ENCODE data around the gene ASB5.
A peak's percentile ranks its signal among the peaks of the same experiment; 100 is the strongest.
"Not testable (repeated sequence)": the region's sequence is repeated elsewhere in the genome, so short reads cannot be mapped to it uniquely, and the experiment has no call there.

The ASB5 gene

DNA sequence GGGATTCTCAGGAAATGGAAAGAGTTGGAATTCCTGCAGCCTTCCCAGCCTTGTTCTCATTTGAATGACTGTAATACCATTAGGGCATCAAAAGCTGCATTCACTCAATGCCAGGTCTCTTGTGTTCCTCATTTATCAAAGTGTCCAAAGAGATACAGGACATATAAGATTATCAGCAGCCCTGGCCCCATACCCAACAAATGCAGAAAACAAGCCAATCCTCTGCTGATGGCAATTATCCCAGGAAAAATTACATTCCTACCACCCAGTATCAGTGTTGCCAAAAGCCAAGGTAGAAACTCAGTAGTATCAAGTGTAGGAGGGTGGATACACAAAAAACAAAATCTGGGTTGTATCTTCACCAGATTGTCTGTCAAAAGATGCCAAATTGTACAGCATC, 18.5 kb upstream of the ASB5 start:
- CTCF ChIA-PET, result interaction anchor here (1.0 to 5.2 kb wide), 5 partner anchors 9 to 163 kb away, joined by 3 to 49 read pairs (median 4); no protein-coding TSS in a partner anchor
- no peak for TF ChIP-seq CTCF (IDR thresholded peaks at IDR 0.05; ENCODE audit: insufficient read depth, low read length, missing control alignments)

GRCh38 chr4:176286728-176287127, 17.7 kb upstream of the ASB5 start:
- no peak for TF ChIP-seq CTCF (IDR thresholded peaks at IDR 0.05; ENCODE audit: insufficient read depth, low read length, missing control alignments)
- no peak for DNase-seq (ENCODE audit: low read depth, low spot score)
- ChIA-PET POLR2A (no interaction called here), CTCF (interaction anchor here (1.0 to 5.2 kb wide), 5 partner anchors 8 to 162 kb away, joined by 3 to 49 read pairs (median 4); no protein-coding TSS in a partner anchor)
- no peak overlapping the region for H3K4me3 ChIP-seq (ENCODE audit: low read depth, low read length)

More for the DNA sequence above, 18.5 kb upstream of the ASB5 start:
- no peak for DNase-seq (ENCODE audit: low read depth, low spot score)
- no peak overlapping the region for H3K4me3 ChIP-seq (ENCODE audit: low read depth, low read length)
- POLR2A ChIA-PET, result no interaction called here

DNA sequence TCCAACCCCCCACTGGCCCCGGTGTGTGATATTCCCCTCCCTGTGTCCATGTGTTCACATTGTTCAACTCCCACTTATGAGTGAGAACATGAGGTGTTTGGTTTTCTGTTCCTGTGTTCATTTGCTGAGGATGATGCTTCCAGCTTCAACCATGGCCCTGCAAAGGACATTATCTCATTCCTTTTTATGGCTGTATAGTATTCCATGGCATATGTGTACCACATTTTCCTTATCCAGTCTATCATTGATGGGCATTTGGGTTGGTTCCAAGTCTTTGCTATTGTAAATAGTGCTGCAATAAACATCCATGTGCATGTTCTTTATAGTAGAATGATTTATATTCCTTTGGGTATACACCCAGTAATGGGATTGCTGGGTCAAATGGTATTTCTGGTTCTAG, 10.5 kb upstream of the ASB5 start:
- H3K4me3 ChIP-seq (ENCODE audit: low read depth, low read length); DNase-seq (ENCODE audit: low read depth, low spot score); POLR2A ChIA-PET: not testable (repeated sequence)
- CTCF ChIA-PET, result interaction anchor here (1.6 to 1.9 kb wide), 5 partner anchors 9 to 132 kb away, joined by 4 to 11 read pairs (median 5); no protein-coding TSS in a partner anchor

DNA sequence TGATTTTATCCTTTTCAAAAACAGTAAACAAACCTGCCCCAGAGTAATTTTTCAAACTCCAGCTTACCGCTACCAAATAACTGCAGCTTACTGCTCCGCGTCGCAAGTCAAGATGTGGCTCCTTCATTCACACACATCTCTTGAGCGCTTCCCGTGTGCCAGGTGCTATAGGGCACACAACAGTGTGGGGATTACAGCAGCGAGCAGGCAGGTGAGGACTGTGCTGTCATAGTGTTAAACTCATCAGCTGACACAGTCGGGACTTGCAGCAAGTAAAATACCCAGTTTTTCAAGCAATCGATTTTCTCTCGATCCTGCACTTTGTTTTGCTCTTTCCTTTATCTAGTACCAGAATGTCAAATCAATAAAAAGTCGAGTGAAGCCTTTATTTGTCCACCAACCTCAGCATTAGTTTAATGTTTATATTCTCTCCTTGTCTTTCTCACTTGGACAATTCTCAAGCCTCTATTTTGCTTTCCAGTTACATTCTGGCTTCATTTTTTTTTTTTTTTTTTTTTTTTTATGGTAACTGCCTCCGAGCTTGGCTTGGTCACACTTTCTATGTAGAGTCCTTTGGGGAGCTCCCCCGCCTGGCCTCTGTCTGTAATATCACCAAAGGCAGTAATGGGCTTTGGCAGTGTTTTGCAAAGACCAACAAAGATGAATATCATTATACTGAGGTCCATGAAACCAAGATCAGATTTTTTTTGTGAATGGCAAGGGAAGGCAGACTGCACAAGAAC, 8.3 kb upstream of the ASB5 start:
- DNase-seq (ENCODE audit: low read depth, low spot score), result no peak
- no peak overlapping the region for H3K4me3 ChIP-seq (ENCODE audit: low read depth, low read length)
- POLR2A ChIA-PET, result no interaction called here
- CTCF ChIA-PET, result interaction anchor here (0.6 to 4.2 kb wide), 24 partner anchors 9 to 322 kb away, joined by 3 to 49 read pairs (median 3); partner anchors contain the start of gene ASB5
- peak; percentile 69 for TF ChIP-seq CTCF (IDR thresholded peaks at IDR 0.05; ENCODE audit: insufficient read depth, low read length, missing control alignments)

DNA sequence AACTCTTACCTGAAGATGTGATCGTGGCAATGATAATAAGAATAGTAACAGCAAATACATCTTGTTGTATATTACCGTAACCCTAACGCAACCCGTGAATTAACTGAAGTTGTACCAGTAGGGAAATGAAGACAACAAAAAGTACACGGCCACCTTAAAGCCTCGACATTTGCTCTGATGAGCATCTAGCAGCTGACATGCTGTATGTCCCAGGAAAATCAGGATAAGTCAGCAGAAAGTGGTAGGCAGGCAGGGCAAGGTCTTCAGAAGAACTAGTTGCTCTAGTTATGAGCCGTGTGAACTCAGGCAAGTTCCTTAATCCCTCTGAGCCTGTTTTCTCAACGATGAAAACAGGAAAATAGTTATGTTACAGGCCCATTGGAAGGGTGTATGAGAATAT, 7.7 kb upstream of the ASB5 start:
- TF ChIP-seq CTCF (IDR thresholded peaks at IDR 0.05; ENCODE audit: insufficient read depth, low read length, missing control alignments), result no peak
- no peak for DNase-seq (ENCODE audit: low read depth, low spot score)
- no peak overlapping the region for H3K4me3 ChIP-seq (ENCODE audit: low read depth, low read length)
- ChIA-PET CTCF (interaction anchor here (0.6 to 4.2 kb wide), 19 partner anchors 11 to 242 kb away, joined by 3 to 49 read pairs (median 3); no protein-coding TSS in a partner anchor), POLR2A (no interaction called here)

DNA sequence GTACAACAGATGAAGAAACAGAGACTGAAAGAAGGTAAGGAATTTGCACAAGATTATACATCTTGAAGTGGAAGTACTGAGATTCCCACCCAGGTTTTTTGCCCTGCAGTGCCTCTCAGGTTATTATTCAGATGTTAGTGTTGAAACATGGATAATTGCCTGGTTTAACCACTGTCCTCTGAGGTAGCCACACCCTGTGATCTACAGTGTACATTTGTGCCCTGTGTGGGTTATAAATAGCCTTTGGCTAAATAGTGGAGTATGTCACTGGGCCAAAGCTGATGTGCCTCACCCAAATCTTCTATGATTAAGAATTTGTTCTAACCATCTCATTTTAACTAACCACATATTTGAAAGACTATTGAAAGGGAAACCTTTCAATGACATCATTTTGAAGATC, 5.4 kb upstream of the ASB5 start:
- TF ChIP-seq CTCF (IDR thresholded peaks at IDR 0.05; ENCODE audit: insufficient read depth, low read length, missing control alignments), result no peak
- no peak overlapping the region for H3K4me3 ChIP-seq (ENCODE audit: low read depth, low read length)
- no peak for DNase-seq (ENCODE audit: low read depth, low spot score)
- ChIA-PET CTCF (interaction anchor here (1.4 to 4.2 kb wide), 3 partner anchors 13 to 67 kb away, joined by 3 to 49 read pairs (median 12); no protein-coding TSS in a partner anchor), POLR2A (no interaction called here)
